ENCODE results near the gene GDF11. TPM values are rescaled to one million over a fixed set of nuclear protein-coding genes. Genes with fewer than 3 reads are reported as not detected.

GDF11 gene
- polyA plus RNA-seq, 2 donors: 0.43 to 0.65 TPM

DNA sequence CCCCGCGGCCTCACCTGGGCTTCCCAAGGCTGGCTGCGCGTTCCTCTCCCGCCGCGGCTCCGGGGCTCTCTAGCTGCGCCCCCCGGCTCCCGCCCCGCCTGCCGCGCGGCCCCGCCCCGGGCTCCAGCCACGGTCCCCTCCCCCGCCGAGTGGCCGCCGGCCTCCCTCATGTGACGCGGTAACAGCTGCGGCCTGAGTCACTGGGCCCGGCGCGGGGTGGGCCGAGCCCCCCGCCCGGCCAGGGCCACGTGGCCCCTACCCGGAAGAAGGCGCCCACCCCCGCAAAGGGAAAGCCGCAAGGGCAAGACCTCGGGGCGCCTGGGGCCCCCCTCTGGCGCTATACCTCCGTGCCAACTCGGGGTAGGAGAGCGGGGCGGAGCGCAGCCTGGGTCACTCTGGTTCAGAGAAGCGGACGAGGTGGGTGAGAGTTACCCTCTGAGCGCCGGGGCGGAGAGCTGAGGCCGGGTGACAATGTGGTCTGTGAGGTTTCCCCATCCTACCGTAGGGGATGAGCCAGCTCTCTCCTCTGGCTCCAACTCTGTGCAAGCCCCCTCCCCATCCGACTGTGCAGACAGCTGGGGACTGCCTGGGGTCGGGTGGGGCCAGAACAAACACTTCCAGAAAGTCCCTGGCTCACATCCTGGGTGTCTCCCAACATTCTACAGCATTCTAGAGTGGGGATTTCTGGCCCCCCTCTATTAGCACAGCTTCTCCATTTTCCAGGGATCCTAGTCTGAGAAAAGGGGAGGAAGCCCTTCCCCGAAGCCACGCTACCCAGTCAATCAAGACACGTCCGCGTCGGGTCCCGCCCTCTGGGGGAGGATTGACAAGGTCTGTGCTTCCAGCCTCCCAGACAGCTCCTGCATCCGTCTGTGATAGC, 13.7 kb upstream of the GDF11 start, which contains the start of gene CD63:
Gene CD63 (minus strand): TSS at position 71 of the 880 bp plus-strand sequence. CDS start 668 bp downstream, outside the sequence.
- 0% methylated on average over 40 to 61 of the region's 61 CpGs for WGBS, 2 donors
- no peaks in the 10 kb centered on the region for H3K27me3 ChIP-seq (ENCODE audit: control insufficient read depth in 1 of 2, insufficient read depth in 2 of 2, low read length in 2 of 2)
- H3K4me1 ChIP-seq (ENCODE audit: control insufficient read depth in 2 of 2, insufficient read depth in 2 of 2, low read length in 1 of 2): peaks cover 2 to 14% of the 10 kb centered on the region in 2 donors
- peak within 1 kb of the TSS; percentile 73 to 79 for H3K4me3 ChIP-seq (ENCODE audit: low read depth in 1 of 2, low read length in 2 of 2)
- peak within 1 kb of the TSS; percentile 92 to 94 for H3K27ac ChIP-seq (ENCODE audit: low read depth in 2 of 2, low read length in 1 of 2)
- peaks cover 0 to 13% of the 10 kb centered on the region in 2 donors for H3K36me3 ChIP-seq (ENCODE audit: control insufficient read depth in 2 of 2, insufficient read depth in 2 of 2, low read length in 1 of 2)
- no peaks in the 10 kb centered on the region for H3K9me3 ChIP-seq (ENCODE audit: control insufficient read depth in 2 of 2, insufficient read depth in 1 of 2, low read depth in 1 of 2, low read length in 1 of 2)

DNA sequence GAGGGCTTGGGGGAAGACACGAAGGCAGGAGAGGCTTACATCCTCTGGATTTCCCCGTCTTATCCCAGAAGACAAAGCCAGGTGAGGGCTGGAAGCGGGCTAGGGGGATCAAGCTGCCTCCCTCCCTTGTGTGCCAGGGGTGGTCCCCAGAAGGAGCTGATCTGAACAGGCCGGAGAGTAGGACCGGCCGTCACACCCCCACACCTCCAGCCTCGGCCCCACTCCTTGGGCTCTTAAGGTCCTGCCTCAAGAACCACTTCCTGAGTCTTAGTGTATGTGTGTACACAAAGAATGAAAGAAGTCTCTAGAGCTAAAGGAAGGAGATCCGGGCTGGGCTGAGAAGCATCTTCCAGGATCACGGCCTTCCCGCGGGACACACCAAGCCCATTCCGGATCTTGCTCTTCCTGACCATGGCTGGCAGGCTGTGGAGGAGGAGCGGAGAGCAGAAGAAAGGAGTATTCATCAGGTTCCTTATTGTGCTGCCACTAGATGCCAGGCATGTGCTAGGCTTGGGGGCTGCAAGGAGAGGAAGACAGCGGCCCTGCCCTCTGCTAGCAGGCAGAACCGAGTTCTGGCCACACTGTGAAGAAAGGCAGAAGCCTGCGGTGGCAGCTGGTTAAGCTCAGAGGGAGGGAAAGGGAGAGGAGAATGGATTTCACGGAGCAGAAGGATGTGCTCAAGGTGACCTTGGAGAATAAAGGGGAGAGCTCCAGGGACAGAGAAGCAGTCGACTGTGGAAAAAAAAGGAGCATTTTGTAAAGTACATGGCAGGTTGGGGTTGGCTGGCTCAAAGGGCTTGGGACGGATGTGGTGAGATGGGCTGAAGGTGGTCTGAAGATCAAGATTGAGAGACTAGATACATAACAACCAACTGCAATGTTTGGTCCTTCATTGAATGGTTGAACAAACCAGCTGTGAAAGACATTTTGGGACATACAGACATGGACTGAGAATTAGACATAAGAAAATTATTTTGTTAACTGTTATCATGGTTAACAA, 12.8 kb upstream of the GDF11 start:
- WGBS, 2 donors: 5 to 11% methylated on average over 19 of the region's 19 CpGs
- no peaks in the 10 kb centered on the region for H3K27me3 ChIP-seq (ENCODE audit: control insufficient read depth in 1 of 2, insufficient read depth in 2 of 2, low read length in 2 of 2)
- peak overlapping the region; percentile 92 to 94 for H3K27ac ChIP-seq (ENCODE audit: low read depth in 2 of 2, low read length in 1 of 2)
- H3K9me3 ChIP-seq (ENCODE audit: control insufficient read depth in 2 of 2, insufficient read depth in 1 of 2, low read depth in 1 of 2, low read length in 1 of 2): no peaks in the 10 kb centered on the region
- peaks cover 0 to 12% of the 10 kb centered on the region in 2 donors for H3K4me1 ChIP-seq (ENCODE audit: control insufficient read depth in 2 of 2, insufficient read depth in 2 of 2, low read length in 1 of 2)
- H3K36me3 ChIP-seq (ENCODE audit: control insufficient read depth in 2 of 2, insufficient read depth in 2 of 2, low read length in 1 of 2): peaks cover 0 to 11% of the 10 kb centered on the region in 2 donors
- H3K4me3 ChIP-seq (ENCODE audit: low read depth in 1 of 2, low read length in 2 of 2): peak overlapping the region; percentile 73 to 79

DNA sequence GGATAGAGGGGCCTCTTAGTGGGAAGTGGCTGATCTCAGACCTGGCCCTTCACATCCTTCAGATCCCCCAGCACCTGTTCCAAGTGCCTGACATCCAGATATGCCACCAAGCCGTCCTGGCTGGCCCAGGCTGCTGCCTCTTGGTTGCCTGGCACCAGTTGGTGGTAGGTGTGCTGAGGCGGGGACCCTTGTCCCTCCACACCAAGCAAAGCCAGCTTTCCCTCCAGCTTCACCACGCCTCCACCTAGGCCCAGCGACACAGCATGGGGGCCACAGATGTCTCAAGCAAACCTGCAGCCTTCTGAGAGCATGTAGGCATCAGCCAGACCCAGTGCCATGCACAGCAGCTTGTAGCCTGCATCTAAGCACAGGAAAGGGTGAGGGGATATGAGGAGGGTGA, 10.6 kb upstream of the GDF11 start:
- Histone ChIP-seq H3K27ac (ENCODE audit: low read depth in 2 of 2, low read length in 1 of 2) (peak overlapping the region in 1 of 2 donors; percentile 6), H3K4me3 (ENCODE audit: low read depth in 1 of 2, low read length in 2 of 2) (no peak overlapping the region), H3K36me3 (ENCODE audit: control insufficient read depth in 2 of 2, insufficient read depth in 2 of 2, low read length in 1 of 2) (no peaks in the 10 kb centered on the region), H3K9me3 (ENCODE audit: control insufficient read depth in 2 of 2, insufficient read depth in 1 of 2, low read depth in 1 of 2, low read length in 1 of 2) (no peaks in the 10 kb centered on the region), H3K27me3 (ENCODE audit: control insufficient read depth in 1 of 2, insufficient read depth in 2 of 2, low read length in 2 of 2) (no peaks in the 10 kb centered on the region), H3K4me1 (ENCODE audit: control insufficient read depth in 2 of 2, insufficient read depth in 2 of 2, low read length in 1 of 2) (peaks cover 0 to 8% of the 10 kb centered on the region in 2 donors)
- WGBS, 2 donors: 84 to 85% methylated on average over 4 of the region's 4 CpGs

DNA sequence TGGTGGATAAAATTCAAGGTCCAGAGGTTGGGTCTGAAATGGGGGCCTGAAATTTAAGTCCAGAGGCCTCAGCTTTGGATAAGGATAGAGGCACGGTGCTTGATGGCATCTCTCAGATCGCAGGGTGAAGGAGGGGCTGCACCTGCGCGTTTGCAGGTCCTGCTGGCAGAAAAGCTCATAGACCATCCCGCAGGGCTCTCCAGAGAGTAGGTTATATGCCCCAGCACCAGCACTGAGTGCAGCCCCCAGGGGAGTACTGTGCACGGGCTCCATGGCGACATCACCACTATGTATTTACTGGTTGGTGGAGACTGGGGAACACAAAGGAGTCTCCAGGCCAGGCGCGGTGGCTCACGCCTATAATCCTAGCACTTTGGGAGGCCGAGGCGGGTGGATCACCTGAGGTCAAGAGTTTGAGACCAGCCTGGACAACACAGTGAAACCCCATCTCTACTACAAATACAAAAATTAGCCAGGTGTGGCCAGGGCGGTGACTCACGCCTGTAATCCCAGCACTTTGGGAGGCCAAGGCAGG, 9.8 kb upstream of the GDF11 start:
- H3K4me1 ChIP-seq (ENCODE audit: control insufficient read depth in 2 of 2, insufficient read depth in 2 of 2, low read length in 1 of 2): peaks cover 0 to 4% of the 10 kb centered on the region in 2 donors

DNA sequence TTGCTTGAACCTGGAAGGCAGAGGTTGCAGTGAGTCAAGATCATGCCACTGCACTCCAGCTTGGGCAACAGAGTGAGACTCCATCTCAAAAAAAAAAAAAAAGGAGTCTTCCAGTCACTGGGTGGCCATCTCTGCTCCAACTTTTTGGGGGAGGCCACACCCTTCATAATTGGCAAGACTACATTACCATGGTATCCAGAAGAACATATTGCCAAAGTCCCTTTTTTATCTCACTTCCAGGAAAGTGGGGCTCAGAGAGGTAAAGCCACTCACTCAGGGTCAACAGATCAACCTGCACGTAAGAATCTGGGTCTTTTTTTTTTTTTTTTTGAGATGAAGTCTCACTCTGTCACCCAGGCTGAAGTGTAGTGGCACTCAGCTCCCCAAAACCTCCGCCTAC, 9.1 kb upstream of the GDF11 start:
- Histone ChIP-seq H3K36me3 (ENCODE audit: control insufficient read depth in 2 of 2, insufficient read depth in 2 of 2, low read length in 1 of 2) (no peaks in the 10 kb centered on the region), H3K4me1 (ENCODE audit: control insufficient read depth in 2 of 2, insufficient read depth in 2 of 2, low read length in 1 of 2) (peaks cover 0 to 4% of the 10 kb centered on the region in 2 donors), H3K27me3 (ENCODE audit: control insufficient read depth in 1 of 2, insufficient read depth in 2 of 2, low read length in 2 of 2) (no peaks in the 10 kb centered on the region), H3K9me3 (ENCODE audit: control insufficient read depth in 2 of 2, insufficient read depth in 1 of 2, low read depth in 1 of 2, low read length in 1 of 2) (no peaks in the 10 kb centered on the region), H3K4me3 (ENCODE audit: low read depth in 1 of 2, low read length in 2 of 2) (no peak overlapping the region), H3K27ac (ENCODE audit: low read depth in 2 of 2, low read length in 1 of 2) (no peak overlapping the region)
- WGBS, 2 donors: 72 to 88% methylated on average over 2 of the region's 2 CpGs

More for the DNA sequence above, 9.8 kb upstream of the GDF11 start:
- no peak overlapping the region for H3K4me3 ChIP-seq (ENCODE audit: low read depth in 1 of 2, low read length in 2 of 2)
- no peaks in the 10 kb centered on the region for H3K27me3 ChIP-seq (ENCODE audit: control insufficient read depth in 1 of 2, insufficient read depth in 2 of 2, low read length in 2 of 2)
- no peaks in the 10 kb centered on the region for H3K9me3 ChIP-seq (ENCODE audit: control insufficient read depth in 2 of 2, insufficient read depth in 1 of 2, low read depth in 1 of 2, low read length in 1 of 2)
- 86 to 91% methylated on average over 14 of the region's 14 CpGs for whole genome bisulfite sequencing, 2 donors
- H3K36me3 ChIP-seq (ENCODE audit: control insufficient read depth in 2 of 2, insufficient read depth in 2 of 2, low read length in 1 of 2): no peaks in the 10 kb centered on the region
- H3K27ac ChIP-seq (ENCODE audit: low read depth in 2 of 2, low read length in 1 of 2): no peak overlapping the region

DNA sequence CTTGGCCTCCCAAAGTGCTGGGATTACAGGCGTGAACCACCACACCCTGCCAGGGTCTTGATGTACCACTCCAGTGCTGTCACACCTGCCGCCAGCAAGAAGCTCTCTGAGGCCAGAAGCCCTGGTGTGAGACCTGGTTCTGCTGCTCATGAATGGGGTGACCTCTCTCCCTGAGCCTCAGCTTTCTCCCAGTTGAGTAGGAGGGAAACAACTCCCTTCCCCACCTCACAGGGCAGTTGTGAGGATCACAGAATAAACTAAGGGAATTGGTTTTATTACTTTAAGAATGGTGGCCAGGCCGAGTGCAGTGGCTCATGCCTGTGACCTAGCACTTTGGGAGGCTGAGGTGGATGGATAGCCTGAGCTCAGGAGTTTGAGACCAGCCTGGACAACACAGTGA, 8.3 kb upstream of the GDF11 start:
- Histone ChIP-seq H3K9me3 (ENCODE audit: control insufficient read depth in 2 of 2, insufficient read depth in 1 of 2, low read depth in 1 of 2, low read length in 1 of 2) (no peaks in the 10 kb centered on the region), H3K4me1 (ENCODE audit: control insufficient read depth in 2 of 2, insufficient read depth in 2 of 2, low read length in 1 of 2) (peaks cover 0 to 4% of the 10 kb centered on the region in 2 donors), H3K27ac (ENCODE audit: low read depth in 2 of 2, low read length in 1 of 2) (no peak overlapping the region), H3K36me3 (ENCODE audit: control insufficient read depth in 2 of 2, insufficient read depth in 2 of 2, low read length in 1 of 2) (no peaks in the 10 kb centered on the region), H3K27me3 (ENCODE audit: control insufficient read depth in 1 of 2, insufficient read depth in 2 of 2, low read length in 2 of 2) (no peaks in the 10 kb centered on the region), H3K4me3 (ENCODE audit: low read depth in 1 of 2, low read length in 2 of 2) (no peak overlapping the region)
- WGBS, 2 donors: 84 to 89% methylated on average over 3 of the region's 3 CpGs

DNA sequence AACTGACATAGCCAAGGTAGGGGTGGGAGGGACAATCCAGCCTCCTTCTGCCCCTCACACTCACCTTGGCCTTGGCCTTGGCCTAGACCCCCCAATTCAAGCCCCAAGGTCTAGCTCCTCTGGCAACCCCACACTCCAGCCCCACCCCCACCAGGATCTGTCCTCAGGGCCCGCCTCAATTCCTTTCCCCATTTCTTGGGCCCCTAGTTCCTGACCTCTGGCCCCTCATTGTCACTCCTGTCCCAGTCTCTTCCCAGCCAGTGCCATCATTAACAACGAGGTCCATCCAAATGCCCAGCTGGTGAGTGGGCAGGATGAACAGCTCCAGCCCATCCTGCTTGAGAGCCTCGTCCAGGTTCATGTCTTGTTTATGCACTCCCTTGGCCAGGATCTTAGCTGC, 6.8 kb upstream of the GDF11 start:
- no peaks in the 10 kb centered on the region for H3K27me3 ChIP-seq (ENCODE audit: control insufficient read depth in 1 of 2, insufficient read depth in 2 of 2, low read length in 2 of 2)
- no peaks in the 10 kb centered on the region for H3K36me3 ChIP-seq (ENCODE audit: control insufficient read depth in 2 of 2, insufficient read depth in 2 of 2, low read length in 1 of 2)
- no peaks in the 10 kb centered on the region for H3K9me3 ChIP-seq (ENCODE audit: control insufficient read depth in 2 of 2, insufficient read depth in 1 of 2, low read depth in 1 of 2, low read length in 1 of 2)
- H3K4me1 ChIP-seq (ENCODE audit: control insufficient read depth in 2 of 2, insufficient read depth in 2 of 2, low read length in 1 of 2): peaks cover 0 to 2% of the 10 kb centered on the region in 2 donors
- 57 to 63% methylated on average over 3 of the region's 3 CpGs for WGBS, 2 donors
- H3K27ac ChIP-seq (ENCODE audit: low read depth in 2 of 2, low read length in 1 of 2): no peak overlapping the region
- no peak overlapping the region for H3K4me3 ChIP-seq (ENCODE audit: low read depth in 1 of 2, low read length in 2 of 2)

DNA sequence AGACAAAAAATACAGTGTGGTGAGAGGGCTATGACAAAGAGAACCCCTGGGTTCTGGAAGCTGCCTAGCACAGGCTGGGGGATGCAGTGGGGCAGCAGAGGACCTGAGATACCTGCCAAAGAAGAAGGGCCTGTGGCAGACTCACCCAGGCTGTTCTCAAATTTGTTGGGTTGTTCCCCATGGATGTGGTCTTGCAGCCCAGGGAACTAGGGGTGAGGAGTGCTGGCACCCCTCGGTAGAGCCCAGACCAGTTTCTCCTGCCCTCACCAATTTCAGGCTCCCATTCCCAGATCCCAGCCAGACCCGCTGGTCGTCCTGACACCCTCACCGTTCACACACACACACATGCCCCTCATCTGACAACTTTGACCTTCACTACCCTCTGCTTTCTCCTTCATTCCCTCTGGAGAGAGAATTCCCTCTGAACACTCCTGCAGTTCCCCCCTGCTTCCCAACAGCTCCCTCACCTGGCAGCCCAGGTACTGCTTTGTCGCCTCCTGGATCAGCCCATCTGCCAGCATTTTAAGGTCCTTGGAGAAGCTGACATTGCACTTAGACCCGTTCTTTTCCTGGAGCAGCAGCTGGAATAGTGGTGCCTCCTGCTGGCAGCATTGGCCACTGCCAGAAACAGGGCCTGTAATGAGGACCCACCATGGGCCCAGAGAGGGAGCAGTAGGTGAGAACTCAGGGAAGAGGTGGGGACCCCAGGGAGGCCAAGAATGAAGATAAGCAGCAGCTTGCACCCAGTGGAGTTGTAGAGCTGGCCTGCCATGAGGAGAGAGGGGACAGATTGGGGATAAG, 5.9 kb upstream of the GDF11 start:
- Histone ChIP-seq H3K27me3 (ENCODE audit: control insufficient read depth in 1 of 2, insufficient read depth in 2 of 2, low read length in 2 of 2) (no peaks in the 10 kb centered on the region), H3K4me3 (ENCODE audit: low read depth in 1 of 2, low read length in 2 of 2) (no peak overlapping the region), H3K9me3 (ENCODE audit: control insufficient read depth in 2 of 2, insufficient read depth in 1 of 2, low read depth in 1 of 2, low read length in 1 of 2) (no peaks in the 10 kb centered on the region), H3K27ac (ENCODE audit: low read depth in 2 of 2, low read length in 1 of 2) (no peak overlapping the region), H3K4me1 (ENCODE audit: control insufficient read depth in 2 of 2, insufficient read depth in 2 of 2, low read length in 1 of 2) (peaks cover 0 to 2% of the 10 kb centered on the region in 2 donors), H3K36me3 (ENCODE audit: control insufficient read depth in 2 of 2, insufficient read depth in 2 of 2, low read length in 1 of 2) (no peaks in the 10 kb centered on the region)
- 36 to 37% methylated on average over 6 of the region's 6 CpGs for WGBS, 2 donors
